Measurements from ENCODE around the gene FOSL2.

DNA sequence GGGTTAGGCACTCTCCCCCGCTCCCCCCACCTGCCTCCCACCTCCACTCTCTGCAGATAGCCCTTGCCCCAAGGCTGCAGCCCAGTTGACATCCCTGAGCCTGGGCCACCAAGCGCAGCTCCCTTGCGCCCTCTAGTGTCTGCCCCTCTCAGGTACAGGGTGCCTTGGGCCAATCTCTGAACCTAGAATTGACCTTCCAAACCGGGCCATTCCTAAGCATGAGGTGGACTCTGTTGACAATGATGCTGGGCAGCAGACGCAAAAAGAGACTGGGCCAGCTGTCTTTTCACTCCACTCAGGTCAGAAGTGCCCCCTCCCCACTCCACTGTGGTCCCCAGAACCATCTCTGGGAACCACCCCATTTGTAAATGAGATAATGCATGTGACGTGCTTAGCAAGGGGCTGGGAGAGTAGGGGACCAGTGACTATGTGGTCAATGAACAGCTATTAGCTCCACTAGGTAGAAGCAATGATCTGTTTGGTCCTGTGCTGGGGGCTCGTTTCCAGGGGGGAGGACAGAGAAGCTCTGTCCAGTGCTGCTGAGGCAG, 60.0 kb downstream of the FOSL2 start:
- TF ChIP-seq, protein P1, sequence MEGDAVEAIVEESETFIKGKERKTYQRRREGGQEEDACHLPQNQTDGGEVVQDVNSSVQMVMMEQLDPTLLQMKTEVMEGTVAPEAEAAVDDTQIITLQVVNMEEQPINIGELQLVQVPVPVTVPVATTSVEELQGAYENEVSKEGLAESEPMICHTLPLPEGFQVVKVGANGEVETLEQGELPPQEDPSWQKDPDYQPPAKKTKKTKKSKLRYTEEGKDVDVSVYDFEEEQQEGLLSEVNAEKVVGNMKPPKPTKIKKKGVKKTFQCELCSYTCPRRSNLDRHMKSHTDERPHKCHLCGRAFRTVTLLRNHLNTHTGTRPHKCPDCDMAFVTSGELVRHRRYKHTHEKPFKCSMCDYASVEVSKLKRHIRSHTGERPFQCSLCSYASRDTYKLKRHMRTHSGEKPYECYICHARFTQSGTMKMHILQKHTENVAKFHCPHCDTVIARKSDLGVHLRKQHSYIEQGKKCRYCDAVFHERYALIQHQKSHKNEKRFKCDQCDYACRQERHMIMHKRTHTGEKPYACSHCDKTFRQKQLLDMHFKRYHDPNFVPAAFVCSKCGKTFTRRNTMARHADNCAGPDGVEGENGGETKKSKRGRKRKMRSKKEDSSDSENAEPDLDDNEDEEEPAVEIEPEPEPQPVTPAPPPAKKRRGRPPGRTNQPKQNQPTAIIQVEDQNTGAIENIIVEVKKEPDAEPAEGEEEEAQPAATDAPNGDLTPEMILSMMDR (conservative IDR thresholded peaks at IDR 0.05; ENCODE audit: low read depth, low read length): peak; percentile 92
- TF ChIP-seq EZH2phosphoT487 (IDR thresholded peaks at IDR 0.05; ENCODE audit: borderline replicate concordance, low read length) (no peak), EZH2 (IDR thresholded peaks at IDR 0.05; ENCODE audit: low read length, unreplicated experiment) (no peak)

Data from PC-3 (cell line).